ENCODE measurements around the gene MUCL3.

GRCh38 chr6:30915591-30915946 lies 25.2 kb upstream of the MUCL3 start:
- TF ChIP-seq, protein P1, sequence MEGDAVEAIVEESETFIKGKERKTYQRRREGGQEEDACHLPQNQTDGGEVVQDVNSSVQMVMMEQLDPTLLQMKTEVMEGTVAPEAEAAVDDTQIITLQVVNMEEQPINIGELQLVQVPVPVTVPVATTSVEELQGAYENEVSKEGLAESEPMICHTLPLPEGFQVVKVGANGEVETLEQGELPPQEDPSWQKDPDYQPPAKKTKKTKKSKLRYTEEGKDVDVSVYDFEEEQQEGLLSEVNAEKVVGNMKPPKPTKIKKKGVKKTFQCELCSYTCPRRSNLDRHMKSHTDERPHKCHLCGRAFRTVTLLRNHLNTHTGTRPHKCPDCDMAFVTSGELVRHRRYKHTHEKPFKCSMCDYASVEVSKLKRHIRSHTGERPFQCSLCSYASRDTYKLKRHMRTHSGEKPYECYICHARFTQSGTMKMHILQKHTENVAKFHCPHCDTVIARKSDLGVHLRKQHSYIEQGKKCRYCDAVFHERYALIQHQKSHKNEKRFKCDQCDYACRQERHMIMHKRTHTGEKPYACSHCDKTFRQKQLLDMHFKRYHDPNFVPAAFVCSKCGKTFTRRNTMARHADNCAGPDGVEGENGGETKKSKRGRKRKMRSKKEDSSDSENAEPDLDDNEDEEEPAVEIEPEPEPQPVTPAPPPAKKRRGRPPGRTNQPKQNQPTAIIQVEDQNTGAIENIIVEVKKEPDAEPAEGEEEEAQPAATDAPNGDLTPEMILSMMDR (optimal IDR thresholded peaks at IDR 0.05 in 1 of 3, IDR thresholded peaks at IDR 0.05 in 1 of 3, conservative IDR thresholded peaks at IDR 0.05 in 1 of 3; ENCODE audit: extremely low read depth in 1 of 3, insufficient read depth in 2 of 3, low read length in 3 of 3): peak; percentile 56 to 64 (median 60)
- TF ChIP-seq EZH2 (IDR thresholded peaks at IDR 0.05; ENCODE audit: low read length): no peak

Data from keratinocyte (primary cell).